HG03280 (cell line): ENCODE measurements around the gene CUL7.
"Not testable (repeated sequence)": the region's sequence is repeated elsewhere in the genome, so short reads cannot be mapped to it uniquely, and the experiment has no call there.

ENCODE experiments used
- ATAC-seq: cut with Tn5 transposase; IDR thresholded peaks from one replicate; pipeline ENCODE4 v1.9.1; 2021; ENCODE audit warnings: mild to moderate bottlenecking, moderate library complexity; ENCODE audit not compliant: unreplicated experiment

CUL7 gene

DNA sequence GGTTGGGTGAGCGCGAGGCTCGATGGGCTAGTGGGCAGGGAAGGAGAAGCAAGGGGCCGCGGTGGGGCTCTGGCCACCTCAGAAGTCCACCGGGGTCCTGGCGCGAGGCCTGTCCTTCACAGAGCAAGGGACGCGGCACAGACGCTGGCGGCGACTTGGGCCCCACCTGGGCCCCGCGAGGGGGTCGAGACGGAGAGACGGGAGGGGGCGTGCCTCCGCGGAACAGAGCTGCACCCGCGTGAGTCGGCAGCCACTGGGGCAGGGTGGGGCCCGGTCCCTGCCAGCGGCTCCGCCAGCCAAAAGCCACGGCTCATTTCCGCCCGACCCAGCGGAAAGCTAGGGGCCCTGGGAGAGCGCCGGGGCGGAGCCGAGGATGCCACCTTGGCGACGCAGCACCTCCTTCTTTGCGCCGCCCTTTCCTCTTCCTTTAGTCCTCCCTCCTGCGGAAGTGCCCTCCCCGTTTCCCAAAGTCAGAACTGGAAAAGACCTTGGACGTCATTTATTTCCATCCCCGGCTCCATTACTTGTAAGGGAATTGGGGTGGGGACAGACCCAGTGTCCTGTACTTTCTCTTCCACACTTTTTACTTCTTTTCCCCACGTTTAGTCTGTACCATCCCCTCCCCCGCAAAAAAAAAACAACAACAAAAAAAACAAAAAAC, at the start of gene CUL7:
Gene CUL7, minus strand, starts transcription at position 307 of the 661 bp plus-strand sequence. CDS start 1,063 bp downstream, outside the sequence.
- peak; percentile 68 for ATAC-seq

DNA sequence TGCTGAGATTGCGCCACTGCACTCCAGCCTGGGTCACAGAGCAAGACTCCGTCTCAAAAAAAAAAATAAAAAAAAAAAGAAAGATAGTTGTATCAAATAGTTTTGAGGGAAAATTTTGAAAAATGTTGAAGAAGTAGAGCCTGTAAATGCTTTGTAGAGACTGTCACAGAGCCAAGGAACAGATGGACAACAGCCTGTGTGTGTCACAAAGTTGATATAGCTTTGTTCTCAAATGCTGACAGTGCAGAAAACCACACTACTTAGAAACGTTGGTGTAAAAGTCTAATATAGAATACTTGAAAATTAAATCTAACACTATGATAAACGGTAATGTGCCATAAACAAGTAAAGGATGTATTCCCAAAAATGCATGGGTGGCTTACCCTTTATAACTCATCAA, 47.8 kb upstream of the CUL7 start:
- no peak for ATAC-seq

DNA sequence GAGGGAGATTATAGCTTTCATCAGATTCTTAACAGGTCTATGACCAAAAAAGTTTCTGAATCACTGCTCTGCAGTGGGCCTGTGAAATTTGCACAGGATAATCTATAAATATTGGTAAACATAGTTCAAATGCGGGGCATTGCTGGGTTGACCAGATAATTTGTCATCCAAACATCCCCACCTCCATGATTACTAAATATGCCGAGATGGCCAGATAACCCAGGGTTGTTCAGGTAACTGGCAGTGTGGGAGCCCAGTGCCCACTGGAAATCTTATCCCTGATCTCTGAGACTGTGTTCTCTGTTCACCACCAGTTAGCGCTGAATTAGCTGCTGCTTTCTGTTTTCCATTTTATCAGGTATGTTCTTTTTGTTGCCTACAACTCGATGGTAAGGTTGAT, 43.9 kb upstream of the CUL7 start:
- no peak for ATAC-seq

DNA sequence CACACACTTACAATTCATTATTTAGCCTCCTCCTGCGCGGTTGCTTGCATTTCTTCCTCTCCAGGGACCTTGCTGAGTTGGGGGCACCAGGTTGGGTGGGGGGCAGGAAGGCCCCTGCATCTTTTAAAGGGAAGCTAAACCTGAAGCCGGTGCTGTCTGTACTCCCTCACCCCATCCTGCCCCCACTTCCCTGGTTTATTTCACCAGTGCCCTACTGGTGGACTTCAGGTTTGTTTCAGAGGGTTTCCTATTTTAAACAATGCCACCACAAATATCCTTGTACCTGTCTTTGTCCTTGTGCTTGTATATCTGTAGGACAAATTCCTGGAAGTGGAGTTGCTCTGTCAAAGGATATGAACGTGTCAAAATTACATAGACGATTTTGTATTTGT, 43.4 kb upstream of the CUL7 start:
- ATAC-seq, result no peak

DNA sequence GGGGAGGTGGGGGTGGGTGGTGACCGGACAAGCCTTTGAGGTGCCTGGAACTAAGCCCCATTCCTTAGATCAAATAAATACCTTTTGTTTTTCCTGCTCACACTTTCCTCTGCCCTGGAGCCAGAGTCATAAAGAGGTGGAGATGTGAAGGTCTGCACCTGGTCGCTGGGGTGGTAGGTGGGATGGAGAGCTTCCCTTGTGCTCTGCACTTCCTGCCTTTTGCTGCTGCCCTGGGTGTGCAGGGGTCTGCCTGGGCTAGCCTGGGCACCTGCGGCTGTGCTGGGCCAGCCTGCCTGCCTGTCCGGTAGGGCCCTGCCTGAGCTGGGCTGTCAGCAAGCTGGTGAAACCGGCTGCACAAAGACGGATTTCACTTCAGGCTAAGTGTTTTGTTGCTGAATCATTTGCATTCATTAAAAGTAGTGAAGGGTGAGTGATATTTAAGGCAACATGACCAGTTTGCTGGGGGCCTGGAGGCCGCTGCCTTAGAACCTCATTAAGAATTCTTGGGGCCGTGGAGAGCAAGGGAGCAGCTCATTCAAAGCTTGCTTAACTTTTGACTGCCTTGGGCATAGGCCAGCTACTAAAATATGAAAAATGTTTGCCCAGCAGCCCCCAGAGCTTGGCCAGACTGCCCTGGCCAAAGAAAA, 42.9 kb upstream of the CUL7 start:
- ATAC-seq, result no peak

DNA sequence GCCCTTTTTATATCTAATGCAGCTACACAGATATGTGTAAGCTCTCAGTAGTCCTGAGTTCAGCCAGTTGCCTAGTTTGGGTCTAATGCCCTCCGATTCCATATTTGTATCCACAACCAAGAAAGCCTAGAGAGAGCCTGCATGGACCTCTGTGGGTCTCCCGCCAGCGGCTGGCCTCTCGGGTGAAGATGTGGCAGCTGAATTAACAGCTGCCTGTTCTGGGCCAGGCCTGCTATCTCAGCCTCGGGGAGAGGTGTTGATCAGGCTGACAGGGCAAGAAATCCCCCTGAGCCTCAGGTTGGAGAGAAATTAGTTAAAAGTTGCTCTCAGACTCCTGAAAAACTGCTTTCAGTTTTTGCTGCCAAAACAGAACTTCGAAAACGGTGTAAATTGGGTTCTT, 42.3 kb upstream of the CUL7 start:
- ATAC-seq, result no peak

DNA sequence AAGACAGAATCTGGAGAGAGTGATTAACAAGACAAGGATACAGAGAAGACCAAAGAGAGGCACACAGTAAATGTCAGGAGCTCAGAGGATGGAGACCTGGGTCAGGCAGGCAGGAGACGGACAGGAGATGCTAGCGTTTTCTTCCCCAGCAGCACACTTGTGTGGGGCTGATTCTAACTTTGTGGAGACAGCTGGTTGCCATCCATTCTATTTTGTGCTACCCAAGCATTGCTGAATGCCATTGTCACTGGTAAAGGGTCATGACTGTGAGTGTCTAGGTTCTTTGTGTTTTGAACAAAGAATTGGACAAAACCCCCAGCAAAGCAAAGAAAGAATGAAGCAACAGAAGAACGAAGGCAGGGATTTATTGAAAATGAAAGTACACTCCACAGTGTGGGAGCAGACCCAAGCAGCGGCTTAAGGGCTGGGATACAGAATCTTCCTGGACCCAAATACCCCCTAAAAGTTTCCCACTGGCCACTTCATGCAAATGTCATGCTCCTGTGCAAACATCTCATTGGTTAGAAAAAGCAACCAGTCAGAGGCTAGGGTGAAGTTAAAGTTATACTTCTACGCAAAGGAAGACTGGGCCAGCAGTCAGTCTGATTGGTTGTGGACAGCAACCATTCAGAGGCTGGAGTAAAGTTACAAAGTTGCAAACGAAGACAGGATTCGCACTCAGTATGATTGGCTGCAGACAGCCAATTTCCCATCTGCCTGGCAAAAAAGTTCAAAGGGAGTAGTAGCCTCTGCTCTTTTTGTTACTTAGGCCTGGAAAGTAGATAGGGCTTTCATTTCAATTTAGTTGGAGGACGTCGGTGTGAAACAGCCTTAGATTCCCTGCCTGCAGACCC, 40.0 kb upstream of the CUL7 start:
- no peak for ATAC-seq

DNA sequence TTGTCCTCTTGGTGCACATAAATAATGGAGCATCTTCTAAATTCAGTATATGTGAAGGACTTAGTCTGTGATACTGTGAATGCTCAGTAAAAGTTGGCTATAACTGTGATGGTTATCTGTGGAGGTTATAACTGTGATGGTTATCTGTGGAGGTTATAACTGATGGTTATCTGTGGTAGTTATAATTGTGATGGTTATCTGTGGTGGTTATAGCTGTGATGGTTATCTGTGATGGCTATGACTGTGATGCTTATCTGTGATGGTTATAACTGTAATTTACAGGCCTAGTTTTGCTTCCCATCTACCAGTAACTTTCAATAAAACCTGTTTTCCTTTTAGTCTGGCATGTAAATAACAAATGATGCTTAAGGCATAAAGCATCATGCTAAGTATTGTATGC, 39.0 kb upstream of the CUL7 start:
- no peak for ATAC-seq

DNA sequence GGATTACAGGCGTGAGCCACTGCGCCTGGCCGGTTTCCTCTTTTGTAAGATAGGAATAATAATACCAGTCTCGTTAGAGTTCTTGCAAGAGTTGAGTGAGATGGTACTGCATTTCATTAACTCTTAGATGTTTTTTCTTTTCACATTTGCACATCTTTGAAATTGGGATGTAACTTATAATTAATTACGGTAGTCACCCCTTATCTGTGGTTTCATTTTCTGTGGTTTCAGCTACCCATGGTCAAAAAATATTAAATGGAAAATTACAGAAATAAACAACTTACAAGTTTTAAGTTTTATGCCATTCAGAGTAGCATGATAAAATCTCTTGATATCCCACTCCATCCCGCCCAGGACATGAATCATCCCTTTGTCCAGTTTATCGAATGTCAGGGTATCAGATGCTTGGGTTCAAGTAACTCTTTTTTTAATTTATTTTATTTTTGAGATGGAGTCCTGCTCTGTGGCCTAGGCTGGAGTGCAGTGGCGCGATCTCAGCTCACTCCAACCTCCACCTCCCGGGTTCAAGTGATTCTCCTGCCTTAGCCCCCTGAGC, 37.9 kb upstream of the CUL7 start:
- no peak for ATAC-seq

DNA sequence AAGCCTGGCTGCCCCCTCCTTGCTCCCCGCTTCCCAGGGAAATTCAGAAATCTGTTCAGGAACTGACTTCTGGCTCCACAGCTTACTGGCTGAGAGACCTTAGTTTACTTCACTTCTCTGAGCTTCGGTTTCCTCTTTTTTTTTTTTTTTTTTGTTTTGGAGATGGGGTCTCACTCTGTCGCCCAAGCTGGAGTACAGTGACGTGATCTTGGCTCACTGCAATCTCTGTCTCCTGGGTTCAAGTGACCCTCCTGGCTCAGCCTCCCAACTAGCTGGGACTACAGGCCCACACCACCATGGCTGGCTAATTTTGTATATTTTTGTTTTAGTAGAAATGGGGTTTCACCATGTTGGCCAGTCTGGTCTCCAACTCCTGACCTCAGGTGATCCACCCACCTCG, 37.4 kb upstream of the CUL7 start:
- no peak for ATAC-seq

DNA sequence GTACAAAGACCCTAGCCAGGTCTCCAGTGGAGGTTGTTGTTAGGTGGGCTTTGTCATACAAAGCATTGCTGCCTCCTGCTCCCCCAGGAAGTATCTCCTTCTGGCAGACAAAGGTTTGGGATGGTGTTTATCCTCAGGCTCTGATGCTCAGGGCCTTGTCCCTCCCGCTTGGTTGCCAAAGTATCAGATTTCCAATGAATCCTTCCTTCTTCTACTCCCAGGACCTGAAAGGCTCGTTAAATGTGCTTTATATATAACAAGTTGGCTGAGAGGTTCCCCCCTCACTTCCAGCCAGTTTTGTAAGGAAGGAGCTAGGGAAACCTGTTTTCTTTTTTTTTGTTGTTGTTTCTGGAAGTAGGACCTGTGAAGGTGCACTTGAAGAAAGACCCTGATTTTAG, 36.9 kb upstream of the CUL7 start:
- no peak for ATAC-seq

DNA sequence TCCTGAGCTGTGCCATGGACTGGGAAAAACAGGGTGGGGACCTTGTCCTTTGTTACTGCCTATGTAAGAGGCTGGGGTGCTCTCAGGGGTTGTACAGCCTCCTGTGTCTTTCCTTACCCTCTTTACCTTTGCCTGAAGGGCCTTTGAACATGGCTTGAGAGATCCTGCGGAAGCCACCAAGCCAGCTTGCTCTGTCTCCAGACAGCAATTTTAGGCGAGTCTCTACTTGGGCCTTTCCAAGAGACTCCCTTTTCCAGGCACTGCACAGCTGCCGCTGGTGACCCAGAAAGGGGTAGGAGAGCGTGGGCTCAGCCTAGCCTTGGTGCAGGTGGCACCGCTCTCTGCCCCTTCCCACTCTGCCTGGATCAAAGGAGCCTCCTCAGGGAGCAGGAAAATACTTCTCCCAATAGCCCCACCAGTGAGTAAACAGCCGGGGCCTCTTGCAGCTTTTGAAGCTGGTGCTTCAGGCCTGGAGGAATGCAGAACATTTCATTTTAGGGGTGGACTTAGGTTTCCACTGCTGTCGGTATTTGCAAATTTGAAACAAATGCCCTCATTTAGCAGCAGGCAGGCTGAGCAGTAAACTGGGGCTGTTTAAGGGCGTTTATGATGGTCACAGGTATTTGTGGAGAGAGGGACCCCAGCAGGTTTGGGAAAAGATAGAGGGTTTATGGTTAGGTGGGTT, 36.4 kb upstream of the CUL7 start:
- no peak for ATAC-seq

DNA sequence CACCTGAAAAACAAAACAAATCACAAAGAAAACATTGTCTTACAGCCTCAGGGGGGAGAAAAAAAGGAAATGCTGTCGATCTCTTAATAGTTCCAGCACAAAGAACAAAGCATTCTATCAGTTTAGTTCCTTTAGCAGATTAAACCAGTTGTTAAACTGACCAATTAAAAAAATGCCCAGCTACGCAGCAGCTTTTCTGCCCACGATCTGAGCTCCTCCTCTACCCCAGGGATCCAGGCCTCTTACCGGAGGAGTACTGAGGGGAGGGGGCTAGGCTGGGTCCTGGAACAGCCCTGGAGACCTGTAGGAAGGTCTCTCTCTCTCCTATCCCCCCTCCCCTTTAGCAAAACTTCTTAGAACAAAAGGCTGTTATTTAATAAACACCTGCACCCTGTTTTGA, 35.8 kb upstream of the CUL7 start:
- no peak for ATAC-seq

DNA sequence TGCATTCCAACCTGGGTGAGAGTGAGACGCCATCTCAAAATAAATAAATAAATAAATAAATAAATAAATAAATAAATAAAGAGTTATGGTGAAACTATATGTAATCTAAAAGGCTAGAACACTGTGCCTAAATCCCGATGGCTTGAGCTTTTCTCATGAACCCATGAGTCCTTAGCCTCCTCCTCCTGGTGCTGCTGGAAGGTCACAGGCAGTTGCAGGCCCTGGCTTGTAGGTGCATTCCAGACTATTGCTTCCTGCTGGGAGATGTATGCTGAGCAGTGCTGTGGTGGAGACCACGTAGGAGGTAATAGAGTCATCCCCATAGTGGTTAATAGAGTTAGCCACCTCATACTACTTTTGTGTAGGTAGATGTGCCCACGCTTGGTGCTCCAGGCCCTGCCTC, 35.0 kb upstream of the CUL7 start:
- no peak for ATAC-seq

DNA sequence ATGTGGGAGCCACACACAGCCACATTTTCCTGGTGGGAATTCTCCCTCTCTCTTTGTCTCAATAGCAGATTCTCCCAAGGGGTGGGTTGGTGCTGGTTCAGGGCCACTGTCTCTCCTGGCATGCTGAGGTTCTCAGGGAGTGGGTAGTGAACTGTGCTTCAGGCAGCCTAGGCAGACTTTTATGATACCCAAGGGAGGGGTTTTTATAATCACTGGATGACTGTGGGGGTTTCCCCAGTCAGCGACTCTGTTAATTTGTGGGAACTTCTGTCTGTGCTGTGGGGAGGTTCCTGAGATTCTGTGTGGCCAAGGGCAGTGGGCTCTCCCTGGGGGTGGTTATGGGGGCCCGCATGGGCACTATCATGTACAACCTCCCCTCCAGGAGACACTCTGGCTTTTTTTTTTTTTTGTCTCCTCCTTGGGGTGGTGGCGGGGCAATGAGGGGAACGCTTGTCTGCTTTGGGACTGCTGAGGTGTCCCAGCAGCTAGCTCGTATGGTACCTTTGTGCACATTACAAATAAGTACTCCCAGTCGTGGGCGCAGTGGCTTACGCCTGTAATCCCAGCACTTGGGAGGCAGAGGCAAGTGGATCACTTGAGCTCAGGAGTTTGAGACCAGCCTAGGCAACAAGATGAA, 32.5 kb upstream of the CUL7 start:
- no peak for ATAC-seq

DNA sequence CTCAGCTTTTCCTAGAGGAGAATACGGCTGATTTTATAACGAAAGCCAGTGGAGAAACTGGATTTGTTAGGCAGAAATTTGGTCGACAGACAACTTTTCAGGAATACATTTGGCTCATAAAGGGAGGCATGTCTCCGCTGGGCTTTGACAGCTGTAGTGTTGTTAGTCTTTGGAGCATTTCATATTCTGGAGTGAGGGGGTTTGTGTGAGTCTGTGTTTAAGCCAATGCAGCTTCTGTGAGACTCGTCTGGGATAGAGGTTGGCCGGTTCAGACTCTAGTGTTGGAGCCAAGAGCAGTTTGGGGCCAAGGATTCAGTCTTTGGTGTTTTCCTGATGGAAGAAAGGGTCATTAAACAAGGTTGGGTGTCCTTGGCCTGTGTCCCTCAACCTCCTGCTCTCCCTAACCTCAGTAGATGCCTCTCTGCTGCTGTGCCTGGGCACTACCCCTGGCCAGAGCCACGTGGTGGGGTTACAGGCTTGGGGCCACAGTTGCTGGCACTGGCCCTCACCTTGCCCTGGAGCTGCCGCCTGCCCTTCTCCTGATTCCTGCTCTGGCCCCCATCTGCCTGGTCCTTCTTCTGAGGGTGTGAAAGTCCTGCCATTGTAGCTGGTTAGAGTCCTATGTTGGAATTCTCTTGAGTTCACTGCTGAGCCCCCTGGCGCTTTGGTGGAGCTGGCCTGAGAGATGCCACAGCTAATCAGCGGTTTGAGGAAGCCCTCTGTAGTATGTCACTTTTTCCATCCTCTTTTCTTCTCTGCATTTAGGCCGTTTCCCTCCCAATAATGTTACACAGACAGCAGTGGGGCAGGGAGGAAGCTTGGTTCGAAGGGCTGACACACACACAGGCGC, 29.4 kb upstream of the CUL7 start:
- ATAC-seq, result no peak

DNA sequence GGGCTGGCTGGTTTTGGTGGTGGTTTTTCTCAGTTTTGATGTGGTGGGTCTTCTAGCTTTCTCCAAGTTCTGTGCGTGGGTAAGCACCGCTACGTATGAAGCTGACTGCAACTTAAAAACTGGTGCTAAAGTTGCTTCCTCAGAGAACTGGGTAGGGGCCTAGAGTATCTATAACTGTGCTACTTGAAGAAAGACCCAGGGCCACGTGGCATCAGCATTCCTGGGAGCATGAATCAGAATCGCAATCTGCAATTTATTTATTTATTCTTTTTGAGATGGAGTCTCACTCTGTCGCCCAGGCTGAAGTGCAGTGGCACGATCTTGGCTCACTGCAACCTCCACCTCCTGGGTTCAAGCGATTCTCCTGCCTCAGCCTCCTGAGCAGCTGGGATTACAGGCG, 28.3 kb upstream of the CUL7 start:
- not testable (repeated sequence) for ATAC-seq

DNA sequence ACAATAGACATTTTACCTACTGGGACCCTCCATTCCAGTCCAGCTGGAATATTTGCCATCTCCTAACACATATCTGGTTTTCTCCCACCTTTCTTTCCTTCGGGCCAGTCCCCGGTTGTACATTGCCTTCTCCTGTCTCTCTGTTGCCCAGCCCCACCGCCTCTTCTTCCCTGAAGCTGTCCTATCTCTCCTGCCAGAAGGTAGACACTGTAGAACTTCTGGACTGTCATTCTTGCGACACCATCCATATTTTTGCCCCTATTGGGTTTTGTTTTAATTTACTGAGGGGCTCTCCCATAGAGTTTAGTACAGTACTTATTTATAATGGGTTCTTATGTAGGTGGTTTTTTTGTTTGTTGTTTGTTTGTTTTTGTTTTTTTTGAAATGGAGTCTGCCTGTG, 27.4 kb upstream of the CUL7 start:
- no peak for ATAC-seq

DNA sequence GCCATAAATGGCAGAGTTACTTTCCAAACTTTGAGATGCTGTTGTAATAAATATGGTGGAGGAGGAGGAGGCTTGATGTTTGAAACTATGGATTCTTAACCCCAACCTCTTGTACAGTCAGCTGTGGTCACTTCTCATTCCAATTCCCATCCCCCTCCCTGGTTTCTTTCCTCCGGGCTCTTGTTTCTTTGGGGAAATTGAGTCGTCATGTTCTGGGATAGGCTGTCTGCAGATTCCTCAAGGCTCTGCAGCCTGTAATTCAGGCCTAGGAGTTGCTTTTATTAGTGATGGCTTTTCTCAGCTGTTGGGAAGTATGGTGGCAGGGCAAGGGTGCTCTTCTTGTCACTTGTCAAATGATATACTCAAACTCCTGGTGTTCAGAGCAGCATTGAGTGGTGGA, 25.0 kb upstream of the CUL7 start:
- no peak for ATAC-seq
